Right lobe of liver (tissue), 4 donors: ENCODE measurements around the gene SLC35A4.

Source experiments
- CTCF ChIP-seq, 4 donors: fragments of 200-600 bp in 3 of 4; fragments of 450-650 bp in 1 of 4; IDR thresholded peaks; one replicate each; pipeline versions ENCODE4 v1.5.1 to v1.8.0; 2016 to 2022; ENCODE audit warnings: antibody characterized with exemption in 4 of 4, mild to moderate bottlenecking in 2 of 4
- POLR2A ChIP-seq: fragments of 450-650 bp; IDR thresholded peaks from one replicate; pipeline ENCODE4 v1.6.1; 2017; ENCODE audit warnings: antibody characterized with exemption, mild to moderate bottlenecking
- donor health status: DM: no; HTN: no; CAD: no.
- donor health status: DM: no; HTN: no; CAD: no.
- donor health status: DM: no; HTN: yes; CAD: no.

- TF ChIP-seq CTCF (IDR thresholded peaks at IDR 0.05) = no peak
- TF ChIP-seq POLR2A = no peak
Measured at GRCh38 chr5:140594169-140594568, 29.5 kb downstream of the SLC35A4 start.
